Rectal smooth muscle tissue (tissue), 1 donor: ENCODE data around the gene KLHDC7B.

ENCODE experiments used
- H3K27ac ChIP-seq: one replicate; pipeline ENCODE4 v1.7.0; 2013; ENCODE audit warnings: low read depth, low read length, inconsistent platforms
- H3K27me3 ChIP-seq: one replicate; pipeline ENCODE4 v1.7.0; 2013; ENCODE audit warnings: low read length; ENCODE audit not compliant: control insufficient read depth, insufficient read depth
- H3K36me3 ChIP-seq: one replicate; pipeline ENCODE4 v1.7.0; 2013; ENCODE audit warnings: low read length; ENCODE audit not compliant: control insufficient read depth, insufficient read depth
- H3K4me1 ChIP-seq: one replicate; pipeline ENCODE4 v1.7.0; 2013; ENCODE audit warnings: low read length; ENCODE audit not compliant: control insufficient read depth, insufficient read depth
- H3K4me3 ChIP-seq: one replicate; pipeline ENCODE4 v1.7.0; 2013; ENCODE audit warnings: low read length
- H3K9ac ChIP-seq: one replicate; pipeline ENCODE4 v1.7.0; 2013; ENCODE audit warnings: low read length

The KLHDC7B gene

GRCh38 chr22:50520826-50521453 is 24.8 kb upstream of the KLHDC7B start:
- Histone ChIP-seq H3K9ac (no peak overlapping the region), H3K36me3 (peaks cover 29% of the 10 kb centered on the region), H3K27me3 (no peaks in the 10 kb centered on the region), H3K4me3 (no peak overlapping the region), H3K4me1 (no peaks in the 10 kb centered on the region), H3K27ac (no peak overlapping the region)

- Histone ChIP-seq H3K36me3 (peaks cover 23% of the 10 kb centered on the region), H3K4me1 (peaks cover 3% of the 10 kb centered on the region), H3K27ac (no peak overlapping the region), H3K27me3 (no peaks in the 10 kb centered on the region), H3K9ac (no peak overlapping the region), H3K4me3 (no peak overlapping the region)
Observed at GRCh38 chr22:50521710-50522109, 24.0 kb upstream of the KLHDC7B start.

- no peaks in the 10 kb centered on the region for H3K27me3 ChIP-seq
- H3K4me3 ChIP-seq, result no peak overlapping the region
- H3K27ac ChIP-seq, result no peak overlapping the region
- no peak overlapping the region for H3K9ac ChIP-seq
- H3K4me1 ChIP-seq, result peaks cover 3% of the 10 kb centered on the region
- peaks cover 22% of the 10 kb centered on the region for H3K36me3 ChIP-seq
Observed at GRCh38 chr22:50522208-50522805, 23.4 kb upstream of the KLHDC7B start.

GRCh38 chr22:50522806-50523438 is 22.8 kb upstream of the KLHDC7B start:
- Histone ChIP-seq H3K27ac (no peak overlapping the region), H3K27me3 (no peaks in the 10 kb centered on the region), H3K4me3 (no peak overlapping the region), H3K4me1 (peaks cover 3% of the 10 kb centered on the region), H3K36me3 (peaks cover 22% of the 10 kb centered on the region), H3K9ac (no peak overlapping the region)

GRCh38 chr22:50523458-50523805 is 22.3 kb upstream of the KLHDC7B start:
- Histone ChIP-seq H3K4me1 (peaks cover 3% of the 10 kb centered on the region), H3K27ac (no peak overlapping the region), H3K36me3 (peaks cover 22% of the 10 kb centered on the region), H3K27me3 (no peaks in the 10 kb centered on the region), H3K4me3 (no peak overlapping the region), H3K9ac (peak overlapping the region; percentile 6)

- Histone ChIP-seq H3K9ac (peak overlapping the region; percentile 6), H3K4me3 (peak overlapping the region; percentile 59), H3K27ac (no peak overlapping the region), H3K4me1 (peaks cover 3% of the 10 kb centered on the region), H3K27me3 (no peaks in the 10 kb centered on the region), H3K36me3 (peaks cover 18% of the 10 kb centered on the region)
Observed at GRCh38 chr22:50523806-50524675, 21.7 kb upstream of the KLHDC7B start.

- H3K4me1 ChIP-seq, result peaks cover 3% of the 10 kb centered on the region
- H3K9ac ChIP-seq, result no peak overlapping the region
- no peaks in the 10 kb centered on the region for H3K27me3 ChIP-seq
- peak overlapping the region; percentile 77 for H3K27ac ChIP-seq
- peaks cover 18% of the 10 kb centered on the region for H3K36me3 ChIP-seq
- H3K4me3 ChIP-seq, result peak overlapping the region; percentile 59
Observed at GRCh38 chr22:50524676-50525103, 21.0 kb upstream of the KLHDC7B start.

- no peak within 1 kb of the TSS for H3K9ac ChIP-seq
- H3K27ac ChIP-seq, result peak within 1 kb of the TSS; percentile 77
- H3K36me3 ChIP-seq, result peaks cover 18% of the 10 kb centered on the region
- peaks cover 3% of the 10 kb centered on the region for H3K4me1 ChIP-seq
- H3K27me3 ChIP-seq, result no peaks in the 10 kb centered on the region
- peak within 1 kb of the TSS; percentile 71 for H3K4me3 ChIP-seq
Observed at GRCh38 chr22:50525104-50525857, 20.4 kb upstream of the KLHDC7B start, which contains the start of gene SCO2. SCO2 (minus strand) TSS chr22:50525598; CDS start chr22:50524411, 1,187 bp downstream.

GRCh38 chr22:50525858-50526107 is 19.9 kb upstream of the KLHDC7B start:
- Histone ChIP-seq H3K27me3 (peaks cover 3% of the 10 kb centered on the region), H3K27ac (peak overlapping the region; percentile 77), H3K36me3 (peaks cover 18% of the 10 kb centered on the region), H3K9ac (no peak overlapping the region), H3K4me3 (peak overlapping the region; percentile 71), H3K4me1 (peaks cover 3% of the 10 kb centered on the region)

- Histone ChIP-seq H3K27me3 (peaks cover 7% of the 10 kb centered on the region), H3K4me3 (peak overlapping the region; percentile 71), H3K36me3 (peaks cover 18% of the 10 kb centered on the region), H3K27ac (peak overlapping the region; percentile 77), H3K9ac (no peak overlapping the region), H3K4me1 (peaks cover 6% of the 10 kb centered on the region)
Observed at GRCh38 chr22:50526108-50526833, 19.4 kb upstream of the KLHDC7B start.
